Muscle layer of duodenum (tissue), 2 donors: Measurements from ENCODE around the gene TSPAN6.

ENCODE experiments used
- H3K27ac ChIP-seq: one replicate; pipeline ENCODE4 v1.7.0; 2013; ENCODE audit warnings: mild to moderate bottlenecking, low read length
- H3K27me3 ChIP-seq: one replicate; pipeline ENCODE4 v1.7.0; 2013; ENCODE audit warnings: low read depth, mild to moderate bottlenecking, control low read depth, low read length
- H3K36me3 ChIP-seq, 2 donors: one replicate each; pipeline ENCODE4 v1.7.0; 2013; ENCODE audit warnings: low read length in 2 of 2, control low read depth in 1 of 2, mild to moderate bottlenecking in 1 of 2; ENCODE audit not compliant: insufficient read depth in 2 of 2, control insufficient read depth in 1 of 2
- H3K4me1 ChIP-seq, 2 donors: one replicate each; pipeline ENCODE4 v1.7.0; 2013; ENCODE audit warnings: low read length in 2 of 2, mild to moderate bottlenecking in 2 of 2, control low read depth in 1 of 2, moderate library complexity in 1 of 2; ENCODE audit not compliant: insufficient read depth in 2 of 2, control insufficient read depth in 1 of 2
- H3K4me3 ChIP-seq, 2 donors: one replicate each; pipeline ENCODE4 v1.7.0; 2013; ENCODE audit warnings: low read length in 2 of 2, low read depth in 1 of 2, mild to moderate bottlenecking in 1 of 2
- H3K9me3 ChIP-seq, 2 donors: one replicate each; pipeline ENCODE4 v1.7.0; 2013; ENCODE audit warnings: low read length in 2 of 2, control low read depth in 1 of 2, mild to moderate bottlenecking in 1 of 2; ENCODE audit not compliant: control insufficient read depth in 1 of 2
- donor health status: healthy.

TSPAN6 gene

GRCh38 chrX:100662796-100663195 lies 26.2 kb upstream of the TSPAN6 start:
- Histone ChIP-seq H3K27me3 (no peaks in the 10 kb centered on the region), H3K27ac (no peak overlapping the region), H3K9me3 (no peaks in the 10 kb centered on the region)

GRCh38 chrX:100662170-100662569 lies 25.6 kb upstream of the TSPAN6 start:
- Histone ChIP-seq H3K27me3 (no peaks in the 10 kb centered on the region), H3K36me3 (peaks cover 0 to 3% of the 10 kb centered on the region in 2 donors), H3K27ac (no peak overlapping the region), H3K9me3 (no peaks in the 10 kb centered on the region), H3K4me3 (no peak overlapping the region), H3K4me1 (no peaks in the 10 kb centered on the region)

More at GRCh38 chrX:100662796-100663195, 26.2 kb upstream of the TSPAN6 start:
- Histone ChIP-seq H3K4me1 (no peaks in the 10 kb centered on the region), H3K4me3 (no peak overlapping the region), H3K36me3 (peaks cover 0 to 3% of the 10 kb centered on the region in 2 donors)

- Histone ChIP-seq H3K27me3 (no peaks in the 10 kb centered on the region), H3K4me3 (no peak overlapping the region), H3K9me3 (no peaks in the 10 kb centered on the region), H3K4me1 (no peaks in the 10 kb centered on the region), H3K27ac (peak overlapping the region; percentile 45), H3K36me3 (no peaks in the 10 kb centered on the region)
Observed at GRCh38 chrX:100659431-100660137, 23.0 kb upstream of the TSPAN6 start.

GRCh38 chrX:100658941-100659381 lies 22.4 kb upstream of the TSPAN6 start:
- Histone ChIP-seq H3K9me3 (no peaks in the 10 kb centered on the region), H3K4me3 (no peak overlapping the region), H3K27me3 (no peaks in the 10 kb centered on the region), H3K27ac (peak overlapping the region; percentile 45), H3K4me1 (no peaks in the 10 kb centered on the region), H3K36me3 (no peaks in the 10 kb centered on the region)

- no peaks in the 10 kb centered on the region for H3K27me3 ChIP-seq
- H3K4me3 ChIP-seq, result no peak overlapping the region
- no peak overlapping the region for H3K27ac ChIP-seq
- H3K4me1 ChIP-seq, result no peaks in the 10 kb centered on the region
- no peaks in the 10 kb centered on the region for H3K9me3 ChIP-seq
- peaks cover 0 to under 1% of the 10 kb centered on the region in 2 donors for H3K36me3 ChIP-seq
Observed at GRCh38 chrX:100654261-100654660, 17.7 kb upstream of the TSPAN6 start.

GRCh38 chrX:100652266-100652665 lies 15.7 kb upstream of the TSPAN6 start:
- peaks cover 0 to 8% of the 10 kb centered on the region in 2 donors for H3K36me3 ChIP-seq
- H3K27me3 ChIP-seq, result no peaks in the 10 kb centered on the region
- peaks cover 9 to 11% of the 10 kb centered on the region in 2 donors for H3K4me1 ChIP-seq
- H3K27ac ChIP-seq, result no peak overlapping the region
- H3K9me3 ChIP-seq, result no peaks in the 10 kb centered on the region
- H3K4me3 ChIP-seq, result no peak overlapping the region

GRCh38 chrX:100650841-100651240 lies 14.2 kb upstream of the TSPAN6 start:
- Histone ChIP-seq H3K4me1 (peaks cover 11 to 14% of the 10 kb centered on the region in 2 donors), H3K27me3 (no peaks in the 10 kb centered on the region), H3K27ac (peak overlapping the region; percentile 78), H3K36me3 (peaks cover 0 to 8% of the 10 kb centered on the region in 2 donors), H3K9me3 (no peaks in the 10 kb centered on the region), H3K4me3 (no peak overlapping the region)

GRCh38 chrX:100649550-100650356 lies 13.1 kb upstream of the TSPAN6 start:
- H3K4me3 ChIP-seq, result no peak overlapping the region
- no peaks in the 10 kb centered on the region for H3K27me3 ChIP-seq
- peaks cover 0 to 8% of the 10 kb centered on the region in 2 donors for H3K36me3 ChIP-seq

GRCh38 chrX:100648458-100649417 lies 12.1 kb upstream of the TSPAN6 start:
- Histone ChIP-seq H3K4me3 (no peak overlapping the region), H3K4me1 (peaks cover 11 to 18% of the 10 kb centered on the region in 2 donors), H3K36me3 (peaks cover 0 to 8% of the 10 kb centered on the region in 2 donors), H3K27ac (peak overlapping the region; percentile 78), H3K9me3 (no peaks in the 10 kb centered on the region), H3K27me3 (no peaks in the 10 kb centered on the region)

More at GRCh38 chrX:100649550-100650356, 13.1 kb upstream of the TSPAN6 start:
- Histone ChIP-seq H3K27ac (peak overlapping the region; percentile 78), H3K4me1 (peaks cover 11 to 14% of the 10 kb centered on the region in 2 donors), H3K9me3 (no peaks in the 10 kb centered on the region)

GRCh38 chrX:100647739-100648138 lies 11.1 kb upstream of the TSPAN6 start:
- no peak overlapping the region for H3K27ac ChIP-seq
- no peaks in the 10 kb centered on the region for H3K27me3 ChIP-seq
- H3K4me3 ChIP-seq, result no peak overlapping the region

More at GRCh38 chrX:100647739-100648138, 11.1 kb upstream of the TSPAN6 start:
- Histone ChIP-seq H3K9me3 (no peaks in the 10 kb centered on the region), H3K36me3 (peaks cover 0 to 8% of the 10 kb centered on the region in 2 donors), H3K4me1 (peaks cover 11 to 18% of the 10 kb centered on the region in 2 donors)
